GM12878 (cell line): ENCODE data around the gene GALE. TPM values are rescaled to one million over a fixed set of nuclear protein-coding genes. Genes with fewer than 3 reads are reported as not detected.

Source experiments
- ATAC-seq: fragments of 200-7000 bp; cut with Tn5 transposase; 3 replicates; pipeline ENCODE4 v1.9.1; 2020; ENCODE audit warnings: mild to moderate bottlenecking, moderate library complexity
- BruUV-seq: library from RNA; stranded (reverse); fragments of 400-500 nt; replicated peaks from 2 replicates; lab custom pipeline; 2021; lab: Mats Ljungman, UMichigan
- CTCF ChIA-PET: fragments of 300-600 bp; sonication (Branson Sonifier 250); formaldehyde crosslinking; extraction: SDS; loops from one replicate; lab custom pipeline; 2021; ENCODE audit warnings: inconsistent platforms; lab: Yijun Ruan, JAX
- POLR2A ChIA-PET: fragments of 350-600 bp; formaldehyde crosslinking; extraction: SDS; loops from one replicate; lab custom pipeline; 2021; ENCODE audit warnings: inconsistent platforms; lab: Charles Lee
- RAD21 ChIA-PET: fragments of 300-600 bp; sonication (Branson Sonifier 250); formaldehyde crosslinking; loops from one replicate; lab custom pipeline; 2023; ENCODE audit warnings: antibody characterized with exemption; ENCODE audit not compliant: unreplicated experiment; lab: Charles Lee
- SMC1A ChIA-PET: fragments of 300-600 bp; sonication (Branson Sonifier 250); formaldehyde crosslinking; loops from one replicate; lab custom pipeline; 2023; ENCODE audit not compliant: unreplicated experiment, uncharacterized antibody; lab: Charles Lee
- DNase-seq: peaks from one replicate; pipeline ENCODE4 v3.0.0-alpha.2; 2011; ENCODE audit warnings: low read depth, low spot score
- FAIRE-seq: peaks from 3 replicates; lab custom pipeline; 2011; peaks lifted over from hg19 to GRCh38; lab: Jason Lieb, UNC
- H2AFZ ChIP-seq: 2 replicates; pipeline ENCODE4 v1.6.0; 2011; ENCODE audit warnings: low read depth, low read length, control low read depth; ENCODE audit not compliant: control insufficient read depth
- H3K27ac ChIP-seq: 2 replicates; pipeline ENCODE4 v1.5.1; 2011; ENCODE audit warnings: control low read depth; ENCODE audit not compliant: control insufficient read depth, insufficient read depth
- H3K27me3 ChIP-seq, 2 experiments: replicated peaks in 1 of 2; 2 replicates each; pipeline versions ENCODE4 v1.6.0 to v1.6.1; 2011; ENCODE audit warnings: low read length in 1 of 2; ENCODE audit not compliant: control insufficient read depth in 2 of 2, insufficient read depth in 2 of 2
- H3K36me3 ChIP-seq, 2 experiments: 2 replicates each; pipeline ENCODE4 v1.5.1; 2011; ENCODE audit warnings: low read length in 1 of 2; ENCODE audit not compliant: control insufficient read depth in 2 of 2, insufficient read depth in 2 of 2
- H3K4me1 ChIP-seq: 2 replicates; pipeline ENCODE4 v1.6.1; 2011; ENCODE audit warnings: mild to moderate bottlenecking, low read length, moderate library complexity, mixed read lengths; ENCODE audit not compliant: control insufficient read depth, insufficient read depth
- H3K4me2 ChIP-seq: 2 replicates; pipeline ENCODE4 v1.6.0; 2011; ENCODE audit warnings: control low read depth; ENCODE audit not compliant: control insufficient read depth, insufficient read depth
- H3K4me3 ChIP-seq: fragments of 200-600 bp; sonication (generic); 2 replicates; pipeline ENCODE4 v1.5.1; 2016
- H3K79me2 ChIP-seq: 2 replicates; pipeline ENCODE4 v1.6.0; 2011; ENCODE audit warnings: low read length; ENCODE audit not compliant: control insufficient read depth, insufficient read depth
- H3K9ac ChIP-seq: 2 replicates; pipeline ENCODE4 v1.8.0; 2011; ENCODE audit warnings: low read length, control low read depth, mixed read lengths; ENCODE audit not compliant: control insufficient read depth, insufficient read depth
- H3K9me3 ChIP-seq: replicated peaks from 3 replicates; pipeline ENCODE4 v1.5.1; 2011; ENCODE audit warnings: mild to moderate bottlenecking, low read length; ENCODE audit not compliant: control insufficient read depth, insufficient read depth
- H4K20me1 ChIP-seq: 2 replicates; pipeline ENCODE4 v1.6.0; 2011; ENCODE audit not compliant: control insufficient read depth, insufficient read depth
- ASH2L ChIP-seq: fragments of 300-600, 200-600 bp; sonication (generic); IDR thresholded peaks from 2 replicates; pipeline ENCODE4 v1.6.1; 2017; ENCODE audit warnings: low read depth, mild to moderate bottlenecking, borderline replicate concordance
- CHD2 ChIP-seq: IDR thresholded peaks from 2 replicates; pipeline ENCODE4 v1.6.1; 2011; ENCODE audit warnings: low read depth, low read length, improper control_type of control experiment, borderline replicate concordance
- CTCF ChIP-seq, 3 experiments: IDR thresholded peaks in 2 of 3; conservative IDR thresholded peaks in 1 of 3; 2 replicates each; pipeline ENCODE4 v1.5.1; 2011; ENCODE audit warnings: low read depth in 3 of 3, low read length in 3 of 3, mild to moderate bottlenecking in 3 of 3, control low read depth in 2 of 3, moderate library complexity in 2 of 3, inconsistent platforms in 1 of 3, mixed read lengths in 1 of 3; ENCODE audit not compliant: control insufficient read depth in 2 of 3, insufficient read depth in 1 of 3; ENCODE audit errors: extremely low read depth in 1 of 3
- GATAD2B ChIP-seq: fragments of 450-650 bp; conservative IDR thresholded peaks from 2 replicates; pipeline ENCODE4 v1.6.1; 2017; ENCODE audit warnings: low read depth, mild to moderate bottlenecking, moderate library complexity
- MLLT1 ChIP-seq: fragments of 450-650 bp; IDR thresholded peaks from 2 replicates; pipeline ENCODE4 v1.6.1; 2016; ENCODE audit warnings: mild to moderate bottlenecking
- POLR2A ChIP-seq: IDR thresholded peaks from 2 replicates; pipeline ENCODE4 v1.6.1; 2011; ENCODE audit warnings: low read depth, mild to moderate bottlenecking, low read length
- ZBTB33 ChIP-seq: fragments of 450-650 bp; IDR thresholded peaks from 2 replicates; pipeline ENCODE4 v1.6.1; 2017; ENCODE audit warnings: mild to moderate bottlenecking
- WGBS: methylation state at CpG from one replicate; pipeline ENCODE4 v1.1.6; 2016; ENCODE audit warnings: low lambda C conversion rate; ENCODE audit not compliant: insufficient replicate concordance, insufficient coverage; ENCODE audit errors: missing lambda C conversion rate; 5-methylcytosine and 5-hydroxymethylcytosine counted together
- in situ Hi-C: fragments of 300-500 bp; cut with MboI; formaldehyde crosslinking; loops from 9 replicates; pipeline ENCODE4 v1.14.3; 2018; ENCODE audit warnings: mixed read lengths
- intact Hi-C: fragments of 100-400 bp; cut with micrococcal nuclease; formaldehyde crosslinking; loops from one replicate; pipeline ENCODE4 v1.14.2; 2022; ENCODE audit not compliant: unreplicated experiment
- polyA plus RNA-seq, 11 experiments: library from polyadenylated mRNA; depleted of rRNA in 4 of 11; unstranded in 6 of 11; stranded (reverse) in 5 of 11; fragments of >200 nt; fragmentation: Nextera tagmentation in 4 of 11; fragmentation: Illumina TruSeq in 1 of 11; extraction: Ambion mirVana in 4 of 11; extraction: Trizol in 1 of 11; gene quantifications; 1 replicate in 1 of 11; 2 replicates in 10 of 11; pipeline versions ENCODE4 v1.2.1 to v1.2.3, GENCODE V29; 2011 to 2016; ENCODE audit warnings: inconsistent platforms in 2 of 11, missing spikeins in 2 of 11, low read depth in 1 of 11
- total RNA-seq, 4 experiments: library from RNA; depleted of rRNA in 3 of 4; stranded (reverse); fragments of >200 nt in 3 of 4; fragmentation: Illumina TruSeq in 1 of 4; extraction: Trizol in 1 of 4; gene quantifications; 2 replicates each; pipeline versions ENCODE4 v1.2.1 to v1.2.3, GENCODE V29; 2013 to 2021

The GALE gene
- total and polyA plus RNA-seq, 10 of the 15 experiments (the other 5 are each of a cell fraction or from before 2014, with no cell fraction given), result 4.2 to 93.7 (median 40.4) TPM

GRCh38 chr1:23798662-23799142 lies 1.9 kb downstream of the GALE start:
- no peak overlapping the region for H2AFZ ChIP-seq
- ATAC-seq (no peak), DNase-seq (no peak), FAIRE-seq (no peak)
- WGBS, result 96% methylated on average over 12 of the region's 12 CpGs
- BruUV-seq, result no TSS peak
- CTCF ChIA-PET, result interaction anchor here (1.1 to 2.2 kb wide), 7 partner anchors 9 to 117 kb away, joined by 3 to 12 read pairs (median 3); no protein-coding TSS in a partner anchor
- intact Hi-C loops (no loop called here), in situ Hi-C loops (loop anchor here (25.0 kb wide), 1 partner anchor 1439 kb away; the partner anchor contains the start of genes RSRP1 and SYF2)
- H3K9me3 ChIP-seq, result no peaks in the 10 kb centered on the region
- peaks cover 6 to 14% of the 10 kb centered on the region in 2 experiments; a peak in 3 of 4 replicates for H3K36me3 ChIP-seq
- peak in 2 of 3 experiments; percentile 22 to 27; a peak in 1 of 6 replicates for TF ChIP-seq CTCF (IDR thresholded peaks at IDR 0.05 in 2 of 3, conservative IDR thresholded peaks at IDR 0.05 in 1 of 3; ENCODE audit: control insufficient read depth in 2 of 3, extremely low read depth in 1 of 3, insufficient read depth in 1 of 3, low read depth in 3 of 3, low read length in 3 of 3)
- TF ChIP-seq MLLT1, result peak; percentile 29; the same call in 1 of the 2 replicates
- no peak for TF ChIP-seq CHD2
- no peak for TF ChIP-seq GATAD2B
- no peak for TF ChIP-seq ASH2L
- TF ChIP-seq POLR2A, result 0 out of 2 replicates have a peak, but pooled peaks have one; percentile 15
- TF ChIP-seq ZBTB33, result peak; percentile 44; the same call in 1 of the 2 replicates
- peak overlapping the region; percentile 86; the same call in 1 of the 2 replicates for H3K4me2 ChIP-seq
- RAD21 ChIA-PET, result interaction anchor here (0.5 to 1.8 kb wide), 4 partner anchors 27 to 126 kb away, joined by 3 to 8 read pairs (median 3); no protein-coding TSS in a partner anchor
- POLR2A ChIA-PET, result interaction anchor here (0.5 to 1.8 kb wide), 4 partner anchors 12 to 111 kb away, joined by 4 to 10 read pairs (median 6); partner anchors contain the start of gene PITHD1
- H3K27ac ChIP-seq, result no peak overlapping the region
- no peaks in the 10 kb centered on the region for H3K27me3 ChIP-seq
- SMC1A ChIA-PET, result interaction anchor here (1.8 kb wide), 1 partner anchor 118 kb away, joined by 6 read pairs; no protein-coding TSS in a partner anchor
- H3K79me2 ChIP-seq, result peaks cover 10% of the 10 kb centered on the region
- H3K4me1 ChIP-seq, result peaks cover 9% of the 10 kb centered on the region
- H4K20me1 ChIP-seq, result no peaks in the 10 kb centered on the region
- H3K4me3 ChIP-seq, result peak overlapping the region; percentile 80; the same call in 1 of the 2 replicates
- H3K9ac ChIP-seq, result no peak overlapping the region; the same call in 1 of the 2 replicates
